Psoas muscle (tissue), 8 donors: ENCODE results near the gene ZC2HC1C. TPM values are rescaled to one million over a fixed set of nuclear protein-coding genes. Genes with fewer than 3 reads are reported as not detected.
A peak's percentile ranks its signal among the peaks of the same experiment; 100 is the strongest.
"Not testable (repeated sequence)": the region's sequence is repeated elsewhere in the genome, so short reads cannot be mapped to it uniquely, and the experiment has no call there.

Experiments used
- ATAC-seq, 4 donors: fragments of 200-7000 bp; cut with Tn5 transposase; one replicate each; pipeline ENCODE4 v1.9.1; 2020; ENCODE audit warnings: moderate library complexity in 3 of 4, mild to moderate bottlenecking in 2 of 4
- DNase-seq, 2 donors: peaks; one replicate each; pipeline ENCODE4 v3.0.0-alpha.2; 2020
- H3K27ac ChIP-seq: fragments of 200-600 bp; one replicate; pipeline ENCODE4 v1.8.0; 2022
- H3K27me3 ChIP-seq, 3 donors: fragments of 200-600 bp in 1 of 3; one replicate each; pipeline versions ENCODE4 v1.6.1 to v1.8.0; 2013 to 2022; ENCODE audit warnings: low read length in 2 of 3, mild to moderate bottlenecking in 2 of 3, moderate library complexity in 1 of 3; ENCODE audit not compliant: insufficient read depth in 3 of 3
- H3K36me3 ChIP-seq, 2 donors: fragments of 200-600 bp in 1 of 2; one replicate each; pipeline versions ENCODE4 v1.6.1 to v1.8.0; 2013 to 2022; ENCODE audit warnings: low read depth in 1 of 2, mild to moderate bottlenecking in 1 of 2, moderate library complexity in 1 of 2; ENCODE audit not compliant: insufficient read depth in 1 of 2
- H3K4me1 ChIP-seq: fragments of 200-600 bp; one replicate; pipeline ENCODE4 v1.8.0; 2022
- H3K4me3 ChIP-seq: fragments of 200-600 bp; one replicate; pipeline ENCODE4 v1.8.0; 2022; ENCODE audit warnings: mild to moderate bottlenecking
- H3K9me3 ChIP-seq: fragments of 200-600 bp; one replicate; pipeline ENCODE4 v1.8.0; 2022
- CTCF ChIP-seq: fragments of 200-600 bp; IDR thresholded peaks from one replicate; pipeline ENCODE4 v1.8.0; 2022; ENCODE audit warnings: antibody characterized with exemption
- WGBS, 3 donors: extraction: QIAGEN DNeasy Blood & Tissue Kit; methylation state at CpG; one replicate each; pipeline versions ENCODE4 v1.1.6 to v1.1.7; 2013; 5-methylcytosine and 5-hydroxymethylcytosine counted together
- intact Hi-C, 2 donors: fragments of 100-400 bp; cut with DNase I; formaldehyde crosslinking; loops; one replicate each; pipeline versions ENCODE4 v1.11.0 to v1.14.2; 2022
- polyA plus RNA-seq, 3 donors: library from polyadenylated mRNA; stranded (reverse); fragments of 200-250 nt; gene quantifications; one replicate each; pipeline ENCODE4 v1.2.3, GENCODE V29; 2013
- total RNA-seq, 4 donors: library from RNA; stranded (reverse); fragmentation: NEBNext Ultra II Directional in 2 of 4; extraction: Animal tissue kit (Norgen Biotek cat#: 25700) in 2 of 4; gene quantifications; one replicate each; pipeline versions ENCODE4 v1.2.1 to v1.2.4, GENCODE V29; 2021 to 2023
- donor health status: healthy with polysubstance abuse.
- donor health status: DM: no; HTN: no; CAD: no; lungs with moderate emphysema.
- donor health status: Bipolar disorder and iron deficiency.
- donor health status: healthy.
- donor health status: DM: yes; HTN: yes; CAD: no.
- donor health status: DM: no; HTN: no; CAD: no.
- donor health status: DM: no; HTN: no; CAD: no.
- donor health status: DM: yes; HTN: yes; CAD: no.

Gene ZC2HC1C
- total and polyA plus RNA-seq, 7 donors: 2.5 to 17.3 (median 4.6) TPM

- Histone ChIP-seq H3K27me3 (no peaks in the 10 kb centered on the region), H3K36me3 (peaks cover 0 to 14% of the 10 kb centered on the region in 2 donors), H3K9me3 (no peaks in the 10 kb centered on the region), H3K27ac (peak within 1 kb of the TSS; percentile 93), H3K4me3 (peak within 1 kb of the TSS; percentile 83), H3K4me1 (peaks cover 41% of the 10 kb centered on the region)
- intact Hi-C loops: loop anchor here in 1 of 2 donors (5.0 kb wide), 1 partner anchor 50 kb away; the partner anchor contains the start of gene TMED10
- no peak for TF ChIP-seq CTCF
- 0 to 1% (median 0%) methylated on average over 66 to 76 of the region's 76 CpGs for WGBS, 3 donors
- peak; percentile 93 to 96 (median 95) for ATAC-seq
- peak; percentile 92 to 96 for DNase-seq
Observed at GRCh38 chr14:75126679-75127473, 57.4 kb downstream of the ZC2HC1C start, which contains the start of gene NEK9. TSS of gene NEK9 (minus strand) at chr14:75127048. CDS start at chr14:75126921, 127 bp downstream.

- H3K9me3 ChIP-seq, H3K27me3 ChIP-seq, H3K36me3 ChIP-seq: not testable (repeated sequence)
- H3K27ac ChIP-seq: peak overlapping the region; percentile 93
- intact Hi-C loops: loop anchor here in 1 of 2 donors (5.0 kb wide), 1 partner anchor 50 kb away; the partner anchor contains the start of gene TMED10
- peaks cover 41% of the 10 kb centered on the region for H3K4me1 ChIP-seq
- peak overlapping the region; percentile 83 for H3K4me3 ChIP-seq
- ATAC-seq (peak in 3 of 4 donors; percentile 0 to 5 (median 4)), DNase-seq (peak in 1 of 2 donors; percentile 58)
- 18 to 23% (median 20%) methylated on average over 16 of the region's 16 CpGs for WGBS, 3 donors
Observed at GRCh38 chr14:75127474-75127820, 58.0 kb downstream of the ZC2HC1C start.

DNA sequence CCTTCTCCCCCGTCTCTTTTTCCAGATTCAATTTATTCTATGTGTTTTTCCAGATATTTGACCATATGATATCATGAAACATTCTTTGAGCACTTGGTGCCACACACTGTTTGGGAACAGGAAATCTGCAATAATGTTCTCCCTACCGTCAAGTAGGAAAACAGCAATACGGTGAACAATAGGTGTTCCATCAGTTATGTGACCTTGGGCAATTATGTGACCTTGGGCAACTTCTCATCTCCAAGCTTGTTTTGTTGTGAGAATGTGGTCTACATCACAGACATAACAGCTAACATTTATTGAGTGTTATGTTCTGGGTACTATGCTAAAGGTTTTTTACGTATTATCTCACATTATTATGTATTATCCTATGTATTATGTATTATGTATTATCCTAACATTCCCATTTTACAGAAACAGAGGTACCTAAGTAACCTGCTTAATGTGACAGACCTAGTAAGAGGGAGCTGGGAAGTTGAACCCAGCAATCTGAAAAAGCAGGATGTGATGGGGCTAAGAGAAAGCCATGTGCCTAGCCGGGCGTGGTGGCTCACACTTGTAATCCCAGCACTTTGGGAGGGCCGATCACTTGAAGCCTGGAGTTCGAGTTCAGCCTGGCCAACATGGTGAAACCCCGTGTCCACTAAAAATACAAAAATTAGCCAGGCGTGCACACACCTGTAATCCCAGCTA is 58.6 kb downstream of the ZC2HC1C start:
- ATAC-seq (no peak), DNase-seq (no peak)
- peaks cover 0 to 9% of the 10 kb centered on the region in 2 donors for H3K36me3 ChIP-seq
- H3K27ac ChIP-seq: peak overlapping the region; percentile 93
- no peaks in the 10 kb centered on the region for H3K9me3 ChIP-seq
- no peaks in the 10 kb centered on the region for H3K27me3 ChIP-seq
- no peak for TF ChIP-seq CTCF
- intact Hi-C loops: loop anchor here in 1 of 2 donors (5.0 kb wide), 1 partner anchor 49 kb away; the partner anchor contains the start of gene TMED10
- H3K4me1 ChIP-seq: peaks cover 41% of the 10 kb centered on the region
- peak overlapping the region; percentile 83 for H3K4me3 ChIP-seq
- 56 to 64% (median 58%) methylated on average over 10 of the region's 10 CpGs for WGBS, 3 donors

- DNase-seq (no peak), ATAC-seq (no peak)
- Histone ChIP-seq H3K27ac (peak overlapping the region; percentile 93), H3K4me3 (no peak overlapping the region), H3K4me1 (peaks cover 40% of the 10 kb centered on the region), H3K36me3 (peaks cover 0 to 14% of the 10 kb centered on the region in 2 donors), H3K9me3 (no peaks in the 10 kb centered on the region), H3K27me3 (no peaks in the 10 kb centered on the region)
- 84 to 90% (median 87%) methylated on average over 5 of the region's 5 CpGs for WGBS, 3 donors
- no peak for TF ChIP-seq CTCF
- intact Hi-C loops: loop anchor here in 1 of 2 donors (5.0 kb wide), 1 partner anchor 49 kb away; the partner anchor contains the start of gene TMED10
Observed at GRCh38 chr14:75128596-75128990, 59.2 kb downstream of the ZC2HC1C start.

Other genes starting within 250 kb of the ZC2HC1C start
- gene PROX2, start 193.5 kb upstream of the ZC2HC1C start, total RNA-seq: not detected
- not detected for gene PROX2, start 193.5 kb upstream of the ZC2HC1C start, polyA plus RNA-seq
- gene DLST, start 187.7 kb upstream of the ZC2HC1C start, total RNA-seq: 100 to 1,000 TPM; 133 to 221 (median 144) TPM
- 100 to 1,000 TPM in 2 of 3 donors, 10 to 100 TPM in 1; 97.7 to 162 (median 123) TPM for gene DLST, start 187.7 kb upstream of the ZC2HC1C start, polyA plus RNA-seq
- gene RPS6KL1, start 146.4 kb upstream of the ZC2HC1C start, total RNA-seq: 10 to 100 TPM; 23.0 to 34.1 (median 28.1) TPM
- 10 to 100 TPM in 2 of 3 donors, 1 to 10 TPM in 1; 9.4 to 25.6 (median 11.1) TPM for gene RPS6KL1, start 146.4 kb upstream of the ZC2HC1C start, polyA plus RNA-seq
- gene PGF, start 114.0 kb upstream of the ZC2HC1C start, total RNA-seq: 1 to 10 TPM; 4.1 to 9.8 (median 8.1) TPM
- gene PGF, start 114.0 kb upstream of the ZC2HC1C start, polyA plus RNA-seq: 1 to 10 TPM; 2.5 to 9.2 (median 2.6) TPM
- 10 to 100 TPM; 44.5 to 68.9 (median 54.6) TPM for gene EIF2B2, start 66.7 kb upstream of the ZC2HC1C start, total RNA-seq
- 10 to 100 TPM; 64.4 to 91.9 (median 74.8) TPM for gene EIF2B2, start 66.7 kb upstream of the ZC2HC1C start, polyA plus RNA-seq
- gene MLH3, start 18.2 kb upstream of the ZC2HC1C start, total RNA-seq: 10 to 100 TPM; 12.5 to 24.1 (median 17.2) TPM
- 10 to 100 TPM in 1 of 3 donors, 1 to 10 TPM in 2; 7.9 to 15.7 (median 10.0) TPM for gene MLH3, start 18.2 kb upstream of the ZC2HC1C start, polyA plus RNA-seq
- 10 to 100 TPM in 2 of 4 donors, 1 to 10 TPM in 2; 7.1 to 22.0 (median 10.6) TPM for gene ACYP1, start 5.6 kb upstream of the ZC2HC1C start, total RNA-seq
- gene ACYP1, start 5.6 kb upstream of the ZC2HC1C start, polyA plus RNA-seq: 10 to 100 TPM; 11.7 to 25.9 (median 17.1) TPM
- 100 to 1,000 TPM in 1 of 4 donors, 10 to 100 TPM in 3; 69.1 to 116 (median 88.5) TPM for gene NEK9, start 57.4 kb downstream of the ZC2HC1C start, total RNA-seq
- gene NEK9, start 57.4 kb downstream of the ZC2HC1C start, polyA plus RNA-seq: 10 to 100 TPM; 17.9 to 49.0 (median 28.0) TPM
- gene TMED10, start 107.0 kb downstream of the ZC2HC1C start, total RNA-seq: 100 to 1,000 TPM; 128 to 203 (median 159) TPM
- gene TMED10, start 107.0 kb downstream of the ZC2HC1C start, polyA plus RNA-seq: 100 to 1,000 TPM in 2 of 3 donors, 10 to 100 TPM in 1; 88.2 to 255 (median 101) TPM
- gene FOS, start 209.2 kb downstream of the ZC2HC1C start, total RNA-seq: 100 to 1,000 TPM in 2 of 4 donors, 10 to 100 TPM in 2; 20.7 to 279 (median 95.1) TPM
- gene FOS, start 209.2 kb downstream of the ZC2HC1C start, polyA plus RNA-seq: 10 to 100 TPM; 15.5 to 51.0 (median 33.8) TPM